H1 (cell line): Measurements from ENCODE around the gene TBX3. TPM values are rescaled to one million over a fixed set of nuclear protein-coding genes. Genes with fewer than 3 reads are reported as not detected.

Experiments
- GABPA ChIP-seq: IDR thresholded peaks from 2 replicates; pipeline ENCODE4 v1.6.1; 2011; ENCODE audit warnings: mild to moderate bottlenecking, low read length, moderate library complexity, borderline replicate concordance; ENCODE audit not compliant: insufficient read depth
- TAF1 ChIP-seq: IDR thresholded peaks from 2 replicates; pipeline ENCODE4 v1.6.1; 2011; ENCODE audit warnings: mild to moderate bottlenecking, low read depth, low read length
- polyA plus RNA-seq, 7 experiments: library from polyadenylated mRNA; depleted of rRNA in 3 of 7; stranded (reverse) in 5 of 7; unstranded in 2 of 7; fragments of >200 nt in 5 of 7; fragments of 200-250 nt in 2 of 7; gene quantifications; 1 replicate in 5 of 7; 2 replicates in 1 of 7; 4 replicates in 1 of 7; pipeline versions ENCODE4 v1.2.1 to v1.2.3, GENCODE V29; 2011 to 2013; ENCODE audit warnings: missing spikeins in 2 of 7, mixed read lengths in 2 of 7
- total RNA-seq: library from RNA; stranded (reverse); fragmentation: NEBNext Ultra II Directional; extraction: Animal tissue kit (Norgen Biotek cat#: 25700); gene quantifications from 2 replicates; pipeline ENCODE4 v1.2.1, GENCODE V29; 2021

The TBX3 gene
- total and polyA plus RNA-seq, 2 of the 8 experiments (the other 6 are each of a cell fraction or from before 2014, with no cell fraction given) = 0.09 to 1.0 TPM

- TF ChIP-seq GABPA (no peak), TAF1 (no peak)
Measured at GRCh38 chr12:114636723-114637480, 47.1 kb downstream of the TBX3 start (continued).
